Spleen (tissue), 13 donors: ENCODE results near the gene TEX52. TPM values are rescaled to one million over a fixed set of nuclear protein-coding genes. Genes with fewer than 3 reads are reported as not detected.

Experiments used
- DNase-seq: peaks from one replicate; pipeline ENCODE4 v3.0.0-alpha.2; 2020
- H3K27ac ChIP-seq, 8 donors: fragments of 200-600 bp; sonication (generic) in 7 of 8; 1 replicate in 4 of 8; 2 replicates in 4 of 8; pipeline versions ENCODE4 v1.5.0 to v1.8.0; 2016 to 2021; ENCODE audit warnings: inconsistent platforms in 4 of 8, mild to moderate bottlenecking in 4 of 8, moderate library complexity in 1 of 8
- H3K27me3 ChIP-seq, 7 donors: fragments of 200-600 bp; sonication (generic) in 6 of 7; replicated peaks in 1 of 7; 1 replicate in 4 of 7; 2 replicates in 3 of 7; pipeline versions ENCODE4 v1.5.0 to v1.8.0; 2016 to 2021; ENCODE audit warnings: inconsistent platforms in 3 of 7, mild to moderate bottlenecking in 1 of 7
- H3K36me3 ChIP-seq, 6 donors: fragments of 200-600 bp; sonication (generic) in 5 of 6; 1 replicate in 4 of 6; 2 replicates in 2 of 6; pipeline versions ENCODE4 v1.5.0 to v1.8.0; 2016 to 2021; ENCODE audit warnings: inconsistent platforms in 2 of 6
- H3K4me1 ChIP-seq, 6 donors: fragments of 200-600 bp; sonication (generic) in 5 of 6; 1 replicate in 3 of 6; 2 replicates in 3 of 6; pipeline versions ENCODE4 v1.5.0 to v1.8.0; 2016 to 2021; ENCODE audit warnings: inconsistent platforms in 3 of 6
- H3K4me3 ChIP-seq, 8 donors: fragments of 200-600 bp; sonication (generic) in 7 of 8; 1 replicate in 4 of 8; 2 replicates in 4 of 8; pipeline versions ENCODE4 v1.5.0 to v1.8.0; 2016 to 2021; ENCODE audit warnings: inconsistent platforms in 4 of 8, mild to moderate bottlenecking in 4 of 8, moderate library complexity in 2 of 8
- H3K9me3 ChIP-seq, 8 donors: fragments of 200-600 bp; sonication (generic) in 7 of 8; 1 replicate in 4 of 8; 2 replicates in 4 of 8; pipeline versions ENCODE4 v1.5.0 to v1.8.0; 2016 to 2021; ENCODE audit warnings: inconsistent platforms in 4 of 8
- POLR2A ChIP-seq, 3 donors: fragments of 450-650 bp; IDR thresholded peaks; one replicate each; pipeline ENCODE4 v1.5.1; 2017; ENCODE audit warnings: antibody characterized with exemption in 3 of 3, mild to moderate bottlenecking in 1 of 3
- POLR2AphosphoS5 ChIP-seq, 3 donors: sonication (generic); formaldehyde crosslinking; IDR thresholded peaks; one replicate each; pipeline ENCODE4 v1.5.1; 2017; ENCODE audit warnings: antibody characterized with exemption in 3 of 3
- WGBS, 5 donors: extraction: QIAGEN DNeasy Blood & Tissue Kit in 3 of 5; methylation state at CpG; one replicate each; pipeline versions ENCODE4 v1.1.5 to v1.1.7; 2013 to 2018; 5-methylcytosine and 5-hydroxymethylcytosine counted together
- intact Hi-C: fragments of 100-400 bp; cut with DNase I; formaldehyde crosslinking; loops from one replicate; pipeline ENCODE4 v1.15.0; 2023; ENCODE audit warnings: low total_unique reads
- long read RNA-seq, 2 donors: transcript quantifications; one replicate each; lab custom pipeline, GENCODE V29; 2026
- polyA plus RNA-seq, 3 donors: library from polyadenylated mRNA; stranded (reverse); fragments of 200-250 nt; gene quantifications; one replicate each; pipeline ENCODE4 v1.2.1, GENCODE V29; 2013
- total RNA-seq, 7 donors: library from RNA; depleted of rRNA in 3 of 7; stranded (reverse); fragments of >200 nt in 3 of 7; fragmentation: NEBNext Ultra II Directional in 4 of 7; extraction: Animal tissue kit (Norgen Biotek cat#: 25700) in 4 of 7; gene quantifications; one replicate each; pipeline versions ENCODE4 v1.1.0 to v1.2.1, GENCODE V29; 2016 to 2021
- TF ChIP-seq, protein P1 (sequence below), 11 experiments: fragments of 200-600 bp in 7 of 11; fragments of 450-650 bp in 4 of 11; sonication (generic) in 4 of 11; IDR thresholded peaks in 8 of 11; conservative IDR thresholded peaks in 3 of 11; 1 replicate in 7 of 11; 2 replicates in 4 of 11; pipeline versions ENCODE4 v1.4.0 to v1.8.0; 2016 to 2021; ENCODE audit warnings: antibody characterized with exemption in 11 of 11, inconsistent platforms in 4 of 11, mild to moderate bottlenecking in 1 of 11
- donor health status: healthy with polysubstance abuse.
- donor health status: DM: no; HTN: no; CAD: no; lungs with moderate emphysema.
- donor health status: DM: no; HTN: no; CAD: no.
- donor health status: Bipolar disorder and iron deficiency.
- donor health status: healthy.
- donor health status: DM: no; HTN: no; CAD: no.
- donor health status: DM: yes; HTN: yes; CAD: no.

Gene TEX52
- not detected for total RNA-seq
- not detected for polyA plus RNA-seq
- long read RNA-seq, donor 1, result 0 reads
- long read RNA-seq, donor 2, result 0 reads

DNA sequence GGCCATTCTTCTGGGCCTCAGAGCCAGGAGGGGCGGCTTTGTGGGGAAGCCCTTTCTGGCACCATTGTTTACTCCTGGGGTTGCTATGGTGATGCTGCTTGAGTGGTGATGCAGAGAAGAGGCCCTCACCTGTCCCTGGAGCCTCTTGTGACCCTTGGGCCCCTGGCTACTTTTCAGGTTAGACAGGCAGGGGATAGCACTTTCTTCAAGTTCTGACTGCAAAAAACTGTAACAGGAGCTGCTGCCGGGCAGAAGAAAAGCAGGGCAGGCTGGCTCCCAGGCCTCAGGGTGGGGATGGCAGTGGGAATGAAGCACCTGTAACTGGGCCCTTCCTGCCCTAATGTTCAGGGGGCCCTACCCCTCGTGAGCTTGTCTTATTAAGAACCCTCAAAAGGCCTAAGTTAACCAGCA is at the start of gene TEX52:
Gene TEX52, minus strand, starts transcription at position 19 of the 411 bp plus-strand sequence. Its CDS starts 13 bp downstream, at position 6.
- no peak for TF ChIP-seq POLR2AphosphoS5 (IDR thresholded peaks at IDR 0.05)
- no peak for TF ChIP-seq POLR2A (IDR thresholded peaks at IDR 0.05)
- TF ChIP-seq, protein P1, sequence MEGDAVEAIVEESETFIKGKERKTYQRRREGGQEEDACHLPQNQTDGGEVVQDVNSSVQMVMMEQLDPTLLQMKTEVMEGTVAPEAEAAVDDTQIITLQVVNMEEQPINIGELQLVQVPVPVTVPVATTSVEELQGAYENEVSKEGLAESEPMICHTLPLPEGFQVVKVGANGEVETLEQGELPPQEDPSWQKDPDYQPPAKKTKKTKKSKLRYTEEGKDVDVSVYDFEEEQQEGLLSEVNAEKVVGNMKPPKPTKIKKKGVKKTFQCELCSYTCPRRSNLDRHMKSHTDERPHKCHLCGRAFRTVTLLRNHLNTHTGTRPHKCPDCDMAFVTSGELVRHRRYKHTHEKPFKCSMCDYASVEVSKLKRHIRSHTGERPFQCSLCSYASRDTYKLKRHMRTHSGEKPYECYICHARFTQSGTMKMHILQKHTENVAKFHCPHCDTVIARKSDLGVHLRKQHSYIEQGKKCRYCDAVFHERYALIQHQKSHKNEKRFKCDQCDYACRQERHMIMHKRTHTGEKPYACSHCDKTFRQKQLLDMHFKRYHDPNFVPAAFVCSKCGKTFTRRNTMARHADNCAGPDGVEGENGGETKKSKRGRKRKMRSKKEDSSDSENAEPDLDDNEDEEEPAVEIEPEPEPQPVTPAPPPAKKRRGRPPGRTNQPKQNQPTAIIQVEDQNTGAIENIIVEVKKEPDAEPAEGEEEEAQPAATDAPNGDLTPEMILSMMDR (IDR thresholded peaks at IDR 0.05 in 8 of 11, conservative IDR thresholded peaks at IDR 0.05 in 3 of 11), result no peak
- H3K4me1 ChIP-seq, result peaks cover 0 to 5% (median 0%) of the 10 kb centered on the region in 6 donors
- H3K36me3 ChIP-seq, result peaks cover 0 to 62% (median 13%) of the 10 kb centered on the region in 6 donors
- 86 to 92% (median 88%) methylated on average over 3 of the region's 3 CpGs for WGBS, 5 donors
- no peaks in the 10 kb centered on the region for H3K9me3 ChIP-seq
- DNase-seq, result peak; percentile 37
- H3K27ac ChIP-seq, result peak within 1 kb of the TSS in 1 of 8 donors; percentile 67
- intact Hi-C loops, result no loop called here
- no peaks in the 10 kb centered on the region for H3K27me3 ChIP-seq
- H3K4me3 ChIP-seq, result no peak within 1 kb of the TSS

- intact Hi-C loops, result no loop called here
- no peaks in the 10 kb centered on the region for H3K9me3 ChIP-seq
- no peak overlapping the region for H3K27ac ChIP-seq
- no peaks in the 10 kb centered on the region for H3K27me3 ChIP-seq
- no peak for DNase-seq
- no peak overlapping the region for H3K4me3 ChIP-seq
- no peak for TF ChIP-seq POLR2AphosphoS5 (IDR thresholded peaks at IDR 0.05)
- no peak for TF ChIP-seq POLR2A (IDR thresholded peaks at IDR 0.05)
- TF ChIP-seq, protein P1 (IDR thresholded peaks at IDR 0.05 in 8 of 11, conservative IDR thresholded peaks at IDR 0.05 in 3 of 11), result no peak
- peaks cover 0 to 3% (median under 1%) of the 10 kb centered on the region in 6 donors for H3K36me3 ChIP-seq
- 93 to 97% (median 94%) methylated on average over 2 of the region's 2 CpGs for WGBS, 5 donors
- H3K4me1 ChIP-seq, result no peaks in the 10 kb centered on the region
These were observed 47.4 kb upstream of the TEX52 start for GRCh38 chr12:2904260-2904659.

DNA sequence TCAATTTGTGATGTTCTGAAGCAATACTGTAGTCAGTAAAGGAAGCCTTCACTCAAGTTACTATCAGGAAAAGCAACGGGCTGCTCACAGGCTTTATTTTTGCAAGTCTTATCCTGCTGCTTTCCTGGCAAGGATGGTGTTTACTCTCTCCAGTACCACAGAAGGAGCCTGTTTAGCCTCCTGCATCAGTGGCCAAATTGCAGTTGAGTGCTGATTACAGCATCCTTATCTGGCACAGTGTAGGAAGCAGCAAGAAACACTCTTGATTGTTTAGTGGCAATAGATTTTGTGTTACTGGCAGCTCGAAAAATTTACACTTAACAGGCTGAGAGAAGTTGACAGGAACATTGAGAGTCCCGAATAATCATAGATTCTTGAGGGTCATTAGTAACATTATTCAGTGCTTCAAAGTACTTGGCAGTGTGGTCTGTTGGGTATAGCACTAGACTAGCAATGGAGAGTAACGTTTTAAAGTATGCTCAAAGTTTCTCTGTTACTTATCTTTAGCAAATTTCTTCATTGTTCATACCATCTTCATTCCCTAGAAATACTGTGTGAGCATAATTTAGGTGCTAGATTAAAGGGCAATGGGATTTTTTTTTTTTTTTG is 45.5 kb upstream of the TEX52 start:
- H3K4me3 ChIP-seq, result no peak overlapping the region
- no peaks in the 10 kb centered on the region for H3K27me3 ChIP-seq
- H3K27ac ChIP-seq, result no peak overlapping the region
- H3K36me3 ChIP-seq, result no peaks in the 10 kb centered on the region
- 62 to 82% (median 75%) methylated on average over 4 of the region's 4 CpGs for WGBS, 5 donors
- H3K9me3 ChIP-seq, result no peaks in the 10 kb centered on the region
- H3K4me1 ChIP-seq, result no peaks in the 10 kb centered on the region
- no peak for DNase-seq
- intact Hi-C loops, result no loop called here
- TF ChIP-seq POLR2AphosphoS5 (IDR thresholded peaks at IDR 0.05), result no peak
- TF ChIP-seq, protein P1 (IDR thresholded peaks at IDR 0.05 in 8 of 11, conservative IDR thresholded peaks at IDR 0.05 in 3 of 11), result no peak
- no peak for TF ChIP-seq POLR2A (IDR thresholded peaks at IDR 0.05)

DNA sequence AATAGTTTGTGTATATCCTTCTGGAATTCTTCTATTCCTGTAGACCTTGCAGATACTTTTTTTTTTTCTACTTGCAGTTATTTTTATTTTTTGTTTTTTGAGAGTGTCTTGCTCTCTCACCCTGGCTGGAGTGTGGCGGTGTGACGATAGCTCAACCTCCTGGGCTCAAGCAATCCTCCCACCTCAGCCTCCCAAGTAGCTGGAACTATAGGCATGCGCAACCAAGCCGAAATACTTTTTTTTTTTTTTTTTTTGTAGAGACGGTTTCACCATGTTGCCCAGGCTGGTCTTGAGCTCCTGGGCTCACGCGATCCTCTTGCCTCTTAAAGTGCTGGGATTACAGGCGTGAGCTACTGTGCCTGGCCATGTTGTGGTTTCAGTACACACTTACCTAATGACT is 43.8 kb upstream of the TEX52 start:
- Histone ChIP-seq H3K27me3 (no peaks in the 10 kb centered on the region), H3K4me1 (no peaks in the 10 kb centered on the region), H3K4me3 (no peak overlapping the region), H3K9me3 (no peaks in the 10 kb centered on the region), H3K36me3 (no peaks in the 10 kb centered on the region), H3K27ac (no peak overlapping the region)
- intact Hi-C loops, result no loop called here
- DNase-seq, result no peak
- WGBS, 5 donors, result 93 to 98% (median 96%) methylated on average over 8 of the region's 8 CpGs
- TF ChIP-seq POLR2A (IDR thresholded peaks at IDR 0.05) (no peak), POLR2AphosphoS5 (IDR thresholded peaks at IDR 0.05) (no peak)
- TF ChIP-seq, protein P1 (IDR thresholded peaks at IDR 0.05 in 8 of 11, conservative IDR thresholded peaks at IDR 0.05 in 3 of 11), result no peak
